Neural progenitor cell (in vitro differentiated cells): Measurements from ENCODE around the gene MGLL. TPM values are rescaled to one million over a fixed set of nuclear protein-coding genes. Genes with fewer than 3 reads are reported as not detected.
A peak's percentile ranks its signal among the peaks of the same experiment; 100 is the strongest.

Source experiments
- DNase-seq: peaks from one replicate; pipeline ENCODE4 v3.0.0-alpha.2; 2016; ENCODE audit warnings: low spot score
- H2AFZ ChIP-seq: fragments of 200-600 bp; sonication (generic); replicated peaks from 2 replicates; pipeline ENCODE4 v1.6.1; 2016; ENCODE audit warnings: antibody characterized with exemption
- H3F3A ChIP-seq: fragments of 200-600 bp; sonication (generic); 2 replicates; pipeline ENCODE4 v1.6.1; 2016; ENCODE audit warnings: antibody characterized with exemption, low read depth
- H3K27ac ChIP-seq: fragments of 200-600 bp; sonication (generic); 2 replicates; pipeline ENCODE4 v1.5.1; 2016; ENCODE audit warnings: mild to moderate bottlenecking
- H3K27me3 ChIP-seq: fragments of 200-600 bp; sonication (generic); 2 replicates; pipeline ENCODE4 v1.6.1; 2016; ENCODE audit warnings: mild to moderate bottlenecking, moderate library complexity
- H3K36me3 ChIP-seq: fragments of 200-600 bp; sonication (generic); 2 replicates; pipeline ENCODE4 v1.5.1; 2016
- H3K4me1 ChIP-seq: fragments of 200-600 bp; sonication (generic); 2 replicates; pipeline ENCODE4 v1.6.1; 2016; ENCODE audit warnings: mixed run types
- H3K4me2 ChIP-seq: fragments of 200-600 bp; sonication (generic); 2 replicates; pipeline ENCODE4 v1.6.1; 2016
- H3K4me3 ChIP-seq: fragments of 200-600 bp; sonication (generic); 2 replicates; pipeline ENCODE4 v1.5.1; 2016
- H3K79me2 ChIP-seq: fragments of 200-600 bp; sonication (generic); 2 replicates; pipeline ENCODE4 v1.6.1; 2016; ENCODE audit warnings: low read depth
- H3K9ac ChIP-seq: fragments of 200-600 bp; sonication (generic); 2 replicates; pipeline ENCODE4 v1.6.1; 2016
- H3K9me3 ChIP-seq: fragments of 200-600 bp; sonication (generic); 2 replicates; pipeline ENCODE4 v1.5.1; 2016; ENCODE audit warnings: low read depth
- H4K20me1 ChIP-seq: fragments of 200-600 bp; sonication (generic); 2 replicates; pipeline ENCODE4 v1.6.1; 2016; ENCODE audit warnings: low read depth
- H3K27ac Mint-ChIP-seq: 3 replicates; pipeline ENCODE4 v1.8.0; 2021; ENCODE audit warnings: mixed read lengths
- H3K27me3 Mint-ChIP-seq: 2 replicates; pipeline ENCODE4 v1.8.0; 2022; ENCODE audit warnings: low read depth, mild to moderate bottlenecking, inconsistent platforms, moderate library complexity, mixed read lengths; ENCODE audit not compliant: insufficient read depth
- H3K36me3 Mint-ChIP-seq: 3 replicates; pipeline ENCODE4 v1.8.0; 2021; ENCODE audit warnings: mixed read lengths
- H3K4me1 Mint-ChIP-seq: 3 replicates; pipeline ENCODE4 v1.8.0; 2021; ENCODE audit warnings: mixed read lengths
- H3K4me3 Mint-ChIP-seq: 3 replicates; pipeline ENCODE4 v1.8.0; 2021; ENCODE audit warnings: mild to moderate bottlenecking, moderate library complexity, mixed read lengths
- H3K9me3 Mint-ChIP-seq: 3 replicates; pipeline ENCODE4 v1.8.0; 2020; ENCODE audit warnings: mixed read lengths
- CTCF ChIP-seq: fragments of 200-600 bp; sonication (generic); IDR thresholded peaks from 2 replicates; pipeline ENCODE4 v1.5.1; 2017; ENCODE audit warnings: antibody characterized with exemption, mild to moderate bottlenecking
- EZH2 ChIP-seq: fragments of 200-600 bp; sonication (generic); IDR thresholded peaks from 2 replicates; pipeline ENCODE4 v1.6.1; 2017; ENCODE audit warnings: antibody characterized with exemption, mild to moderate bottlenecking, moderate library complexity
- EZH2phosphoT487 ChIP-seq: fragments of 200-600 bp; sonication (generic); IDR thresholded peaks from 2 replicates; pipeline ENCODE4 v1.6.1; 2017; ENCODE audit warnings: antibody characterized with exemption
- total RNA-seq: library from RNA; depleted of rRNA; stranded (reverse); fragments of >200 nt; gene quantifications from 2 replicates; pipeline ENCODE4 v1.2.3, GENCODE V29; 2015; ENCODE audit warnings: low replicate concordance

MGLL gene
- total RNA-seq, 1 donor from 2014 or later: 0.15 TPM

- no peak overlapping the region for H3K4me3 Mint-ChIP-seq
- Histone ChIP-seq H3K27me3 (no peaks in the 10 kb centered on the region), H3K36me3 (no peaks in the 10 kb centered on the region), H3K4me3 (no peak overlapping the region), H3K9me3 (no peaks in the 10 kb centered on the region), H2AFZ (no peak overlapping the region), H3K27ac (no peak overlapping the region), H4K20me1 (no peaks in the 10 kb centered on the region), H3F3A (no peaks in the 10 kb centered on the region), H3K4me1 (peaks cover 6% of the 10 kb centered on the region), H3K4me2 (no peak overlapping the region), H3K9ac (no peak overlapping the region), H3K79me2 (no peaks in the 10 kb centered on the region)
- H3K27me3 Mint-ChIP-seq: peaks cover 10% of the 10 kb centered on the region
- peak overlapping the region; percentile 1 for H3K27ac Mint-ChIP-seq
- TF ChIP-seq EZH2: no peak
- no peak for TF ChIP-seq CTCF
- TF ChIP-seq EZH2phosphoT487: no peak
- peaks cover 14% of the 10 kb centered on the region for H3K9me3 Mint-ChIP-seq
- H3K4me1 Mint-ChIP-seq: peaks cover 16% of the 10 kb centered on the region
- no peaks in the 10 kb centered on the region for H3K36me3 Mint-ChIP-seq
- no peak for DNase-seq
These were observed 120.9 kb downstream of the MGLL start for GRCh38 chr3:127701280-127701911.

GRCh38 chr3:127700406-127700805 lies 121.9 kb downstream of the MGLL start:
- H3K9me3 Mint-ChIP-seq: peaks cover 14% of the 10 kb centered on the region
- Histone ChIP-seq H3K4me1 (peaks cover 6% of the 10 kb centered on the region), H3K9me3 (no peaks in the 10 kb centered on the region), H4K20me1 (no peaks in the 10 kb centered on the region), H3K4me3 (no peak overlapping the region), H2AFZ (no peak overlapping the region), H3K27ac (no peak overlapping the region), H3K36me3 (no peaks in the 10 kb centered on the region), H3F3A (no peaks in the 10 kb centered on the region), H3K79me2 (no peaks in the 10 kb centered on the region), H3K9ac (no peak overlapping the region), H3K27me3 (no peaks in the 10 kb centered on the region), H3K4me2 (no peak overlapping the region)
- H3K4me3 Mint-ChIP-seq: no peak overlapping the region
- peak; percentile 48 for DNase-seq
- peaks cover 8% of the 10 kb centered on the region for H3K27me3 Mint-ChIP-seq
- H3K27ac Mint-ChIP-seq: no peak overlapping the region
- peaks cover 16% of the 10 kb centered on the region for H3K4me1 Mint-ChIP-seq
- TF ChIP-seq EZH2phosphoT487 (no peak), CTCF (peak; percentile 41)
- H3K36me3 Mint-ChIP-seq: no peaks in the 10 kb centered on the region

GRCh38 chr3:127699416-127700300 lies 122.7 kb downstream of the MGLL start:
- Histone ChIP-seq H3K36me3 (no peaks in the 10 kb centered on the region), H3K4me3 (no peak overlapping the region), H3K9ac (no peak overlapping the region), H3K27me3 (no peaks in the 10 kb centered on the region), H2AFZ (no peak overlapping the region), H4K20me1 (no peaks in the 10 kb centered on the region), H3F3A (no peaks in the 10 kb centered on the region), H3K4me2 (no peak overlapping the region), H3K4me1 (peaks cover 6% of the 10 kb centered on the region), H3K27ac (no peak overlapping the region), H3K9me3 (no peaks in the 10 kb centered on the region), H3K79me2 (no peaks in the 10 kb centered on the region)
- Mint-ChIP-seq H3K4me3 (no peak overlapping the region), H3K27ac (peak overlapping the region; percentile 74), H3K9me3 (peaks cover 14% of the 10 kb centered on the region), H3K4me1 (peaks cover 16% of the 10 kb centered on the region), H3K27me3 (peaks cover 8% of the 10 kb centered on the region), H3K36me3 (no peaks in the 10 kb centered on the region)
- DNase-seq: no peak
- TF ChIP-seq EZH2phosphoT487: no peak
- TF ChIP-seq CTCF: no peak
- TF ChIP-seq EZH2: no peak
